22Rv1 (cell line): ENCODE results near the gene TWNK.

Experiments used
- CTCF ChIP-seq: fragments of 450-650 bp; IDR thresholded peaks from 2 replicates; pipeline ENCODE4 v1.5.1; 2017; ENCODE audit warnings: mild to moderate bottlenecking
- ZFX ChIP-seq: fragments of 450-650 bp; IDR thresholded peaks from 2 replicates; pipeline ENCODE4 v1.6.1; 2017; ENCODE audit warnings: antibody characterized with exemption, borderline replicate concordance

GRCh38 chr10:101008823-101009423 lies 21.6 kb downstream of the TWNK start:
- TF ChIP-seq CTCF (no peak), ZFX (no peak)
